AG04450 (cell line): ENCODE measurements around the gene KCNH2. TPM values are rescaled to one million over a fixed set of nuclear protein-coding genes. Genes with fewer than 3 reads are reported as not detected.

ENCODE experiments used
- CTCF ChIA-PET: fragments of 300-600, 350-600 bp; formaldehyde crosslinking; extraction: SDS; loops from one replicate; lab custom pipeline; 2022; ENCODE audit warnings: antibody characterized with exemption, inconsistent platforms; lab: Charles Lee
- POLR2A ChIA-PET: fragments of 350-600 bp; formaldehyde crosslinking; extraction: SDS; loops from one replicate; lab custom pipeline; 2021; ENCODE audit warnings: antibody characterized with exemption, inconsistent platforms; lab: Yijun Ruan, JAX
- DNase-seq: peaks from one replicate; pipeline ENCODE4 v3.0.0-alpha.2; 2011; ENCODE audit warnings: low read depth, low spot score
- H3K27ac ChIP-seq: one replicate; pipeline ENCODE4 v1.5.1; 2012; ENCODE audit warnings: low read depth, low read length, control low read depth
- H3K27me3 ChIP-seq: one replicate; pipeline ENCODE4 v1.6.0; 2012; ENCODE audit warnings: low read length; ENCODE audit not compliant: control insufficient read depth, insufficient read depth
- H3K4me3 ChIP-seq: 2 replicates; pipeline ENCODE4 v1.5.1; 2011; ENCODE audit warnings: mild to moderate bottlenecking, low read depth, low read length, control low read depth
- H3K9me3 ChIP-seq: 2 replicates; pipeline ENCODE4 v1.5.1; 2012; ENCODE audit warnings: low read length; ENCODE audit not compliant: control insufficient read depth, insufficient read depth
- polyA plus RNA-seq: library from polyadenylated mRNA; depleted of rRNA; stranded (reverse); fragments of >200 nt; gene quantifications from 2 replicates; pipeline ENCODE4 v1.2.3, GENCODE V29; 2011
- TF ChIP-seq, protein P1 (sequence below): IDR thresholded peaks from 2 replicates; pipeline ENCODE4 v1.5.1; 2011; ENCODE audit warnings: low read depth, low read length, control low read depth, inconsistent platforms

Gene KCNH2
- polyA plus RNA-seq, 1 experiment = 1.3 TPM

DNA sequence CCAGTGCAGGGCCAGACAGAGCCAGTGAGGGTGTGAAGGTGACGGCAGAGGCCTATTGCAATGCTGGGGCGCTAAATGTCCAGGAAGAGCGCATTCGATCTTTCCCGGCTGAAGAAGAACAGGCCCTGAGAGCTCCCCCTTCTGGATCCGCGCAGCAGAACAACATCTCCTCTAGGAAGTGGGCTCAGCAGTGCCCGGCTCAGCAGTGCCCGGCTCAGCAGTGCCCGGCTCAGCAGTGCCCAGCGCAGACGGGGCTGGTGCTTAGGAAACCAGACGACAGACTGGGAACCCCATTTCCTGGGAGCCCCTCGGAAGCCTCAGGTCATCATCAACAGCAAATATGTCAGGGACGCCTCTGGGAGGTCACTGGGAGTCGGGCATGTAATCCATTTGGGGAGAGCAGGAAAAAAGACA, 8.0 kb upstream of the KCNH2 start:
- Histone ChIP-seq H3K4me3 (no peak overlapping the region), H3K27me3 (peaks cover 20% of the 10 kb centered on the region), H3K9me3 (peaks cover 12% of the 10 kb centered on the region), H3K27ac (no peak overlapping the region)
- no peak for DNase-seq
- CTCF ChIA-PET = interaction anchor here (0.6 to 4.4 kb wide), 22 partner anchors 8 to 207 kb away, joined by 3 to 78 read pairs (median 4); no protein-coding TSS in a partner anchor
- POLR2A ChIA-PET = no interaction called here
- TF ChIP-seq, protein P1, sequence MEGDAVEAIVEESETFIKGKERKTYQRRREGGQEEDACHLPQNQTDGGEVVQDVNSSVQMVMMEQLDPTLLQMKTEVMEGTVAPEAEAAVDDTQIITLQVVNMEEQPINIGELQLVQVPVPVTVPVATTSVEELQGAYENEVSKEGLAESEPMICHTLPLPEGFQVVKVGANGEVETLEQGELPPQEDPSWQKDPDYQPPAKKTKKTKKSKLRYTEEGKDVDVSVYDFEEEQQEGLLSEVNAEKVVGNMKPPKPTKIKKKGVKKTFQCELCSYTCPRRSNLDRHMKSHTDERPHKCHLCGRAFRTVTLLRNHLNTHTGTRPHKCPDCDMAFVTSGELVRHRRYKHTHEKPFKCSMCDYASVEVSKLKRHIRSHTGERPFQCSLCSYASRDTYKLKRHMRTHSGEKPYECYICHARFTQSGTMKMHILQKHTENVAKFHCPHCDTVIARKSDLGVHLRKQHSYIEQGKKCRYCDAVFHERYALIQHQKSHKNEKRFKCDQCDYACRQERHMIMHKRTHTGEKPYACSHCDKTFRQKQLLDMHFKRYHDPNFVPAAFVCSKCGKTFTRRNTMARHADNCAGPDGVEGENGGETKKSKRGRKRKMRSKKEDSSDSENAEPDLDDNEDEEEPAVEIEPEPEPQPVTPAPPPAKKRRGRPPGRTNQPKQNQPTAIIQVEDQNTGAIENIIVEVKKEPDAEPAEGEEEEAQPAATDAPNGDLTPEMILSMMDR = peak; percentile 80

DNA sequence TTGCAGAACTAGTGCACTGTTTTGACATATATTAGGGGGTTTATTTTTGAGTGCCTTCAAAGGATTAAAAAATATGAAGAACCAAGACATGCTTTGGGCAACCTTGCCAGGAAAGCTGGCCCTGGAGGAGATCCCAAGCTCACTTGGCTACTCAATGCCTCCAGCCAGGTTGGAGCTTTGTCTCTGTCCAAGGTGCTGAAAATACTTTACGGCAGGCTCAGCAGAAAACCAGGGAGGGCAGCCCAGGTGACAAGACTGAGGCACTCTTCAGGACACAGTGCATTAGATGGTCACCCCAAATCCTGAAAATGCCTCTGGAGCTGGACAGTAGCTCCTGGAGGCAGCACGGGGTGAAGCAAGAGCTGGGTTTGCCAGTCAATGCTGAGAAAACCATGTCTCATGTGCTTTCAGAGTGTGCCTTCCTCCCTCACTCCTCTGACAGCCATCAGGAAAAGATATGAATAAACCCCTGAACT, 5.8 kb upstream of the KCNH2 start:
- ChIA-PET CTCF (interaction anchor here (0.6 to 4.4 kb wide), 12 partner anchors 8 to 564 kb away, joined by 3 to 78 read pairs (median 6); no protein-coding TSS in a partner anchor), POLR2A (no interaction called here)
- Histone ChIP-seq H3K4me3 (no peak overlapping the region), H3K9me3 (no peaks in the 10 kb centered on the region), H3K27ac (no peak overlapping the region), H3K27me3 (peaks cover 39% of the 10 kb centered on the region)
- no peak for DNase-seq
- TF ChIP-seq, protein P1 = no peak

DNA sequence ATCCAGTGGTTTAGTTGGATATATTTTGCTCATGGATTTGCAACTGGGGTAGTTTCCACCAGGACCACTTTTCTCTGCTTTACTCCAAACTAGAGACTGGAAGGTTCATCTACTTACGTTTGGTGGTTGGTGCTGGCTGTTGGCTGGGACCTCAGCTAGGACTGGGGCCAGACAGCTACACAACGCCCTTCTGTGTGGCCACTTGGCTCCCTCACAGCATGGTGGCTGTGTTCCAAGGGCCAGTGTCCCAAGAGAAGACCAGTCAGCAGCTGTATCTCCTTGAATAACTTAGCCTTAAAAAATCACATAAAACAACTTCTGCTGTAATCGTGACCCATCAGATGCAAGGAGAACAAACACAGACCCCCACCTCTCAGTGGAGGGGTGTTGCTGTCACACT, 4.2 kb upstream of the KCNH2 start:
- TF ChIP-seq, protein P1 = no peak
- Histone ChIP-seq H3K9me3 (no peaks in the 10 kb centered on the region), H3K27ac (no peak overlapping the region), H3K4me3 (no peak overlapping the region), H3K27me3 (peaks cover 39% of the 10 kb centered on the region)
- ChIA-PET POLR2A (no interaction called here), CTCF (no interaction called here)
- DNase-seq = no peak

DNA sequence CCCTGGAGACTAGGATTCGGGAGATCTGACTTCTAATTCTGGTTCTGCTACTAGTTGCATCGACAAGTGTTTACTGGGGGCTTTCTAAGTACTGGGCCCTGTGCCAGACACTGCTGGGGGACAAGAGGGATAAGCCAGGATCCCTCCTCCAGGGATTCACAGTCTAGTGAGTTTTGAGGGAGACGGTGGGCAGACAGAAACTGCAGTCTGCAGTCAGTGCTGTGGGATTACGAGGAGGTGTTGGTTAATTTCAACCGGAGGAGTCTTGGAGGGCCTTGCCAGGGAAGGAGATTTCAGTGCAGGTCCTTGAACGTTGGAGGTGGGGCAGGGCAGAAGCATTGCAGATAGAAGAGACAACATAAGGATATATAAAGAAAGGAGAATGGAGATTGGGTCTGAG, 3.5 kb upstream of the KCNH2 start:
- POLR2A ChIA-PET = no interaction called here
- Histone ChIP-seq H3K27ac (no peak overlapping the region), H3K27me3 (peaks cover 43% of the 10 kb centered on the region), H3K4me3 (no peak overlapping the region), H3K9me3 (no peaks in the 10 kb centered on the region)
- CTCF ChIA-PET = no interaction called here
- no peak for DNase-seq
- TF ChIP-seq, protein P1 = no peak

DNA sequence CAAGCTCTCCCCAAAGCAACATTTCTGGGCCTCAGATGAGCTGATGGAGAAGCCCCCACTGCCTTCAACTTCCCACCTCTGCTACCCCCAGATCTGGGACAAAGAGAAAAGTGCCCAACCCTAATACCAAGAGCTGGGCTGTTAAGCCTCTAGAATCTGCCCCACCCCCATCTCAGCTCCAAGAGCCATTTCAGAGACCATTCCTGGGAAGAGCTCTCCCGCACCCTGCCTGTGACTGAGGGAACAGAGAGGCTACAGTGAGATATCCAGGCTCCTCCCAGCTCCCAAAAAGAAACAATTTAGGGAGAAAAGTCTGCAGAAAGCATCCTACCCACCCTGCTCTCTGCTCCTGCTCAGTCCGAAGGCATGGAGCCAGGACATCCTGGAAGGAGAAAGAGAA, 2.5 kb upstream of the KCNH2 start:
- Histone ChIP-seq H3K27ac (no peak overlapping the region), H3K4me3 (no peak overlapping the region), H3K27me3 (peaks cover 50% of the 10 kb centered on the region), H3K9me3 (no peaks in the 10 kb centered on the region)
- no peak for DNase-seq
- POLR2A ChIA-PET = interaction anchor here (0.6 kb wide), 1 partner anchor 302 kb away, joined by 4 read pairs; no protein-coding TSS in a partner anchor
- TF ChIP-seq, protein P1 = no peak
- CTCF ChIA-PET = interaction anchor here (0.6 to 2.5 kb wide), 7 partner anchors 8 to 197 kb away, joined by 3 to 10 read pairs (median 5); partner anchors contain the start of gene NOS3
